Transverse colon (tissue), 4 donors: ENCODE data around the gene KANK2. TPM values are rescaled to one million over a fixed set of nuclear protein-coding genes. Genes with fewer than 3 reads are reported as not detected.

Experiments
- DNase-seq: peaks from one replicate; pipeline ENCODE4 v3.0.0-alpha.2; 2019
- H3K27ac ChIP-seq, 4 donors: fragments of 200-600 bp; sonication (generic); 2 replicates each; pipeline ENCODE4 v1.5.1; 2016 to 2018; ENCODE audit warnings: inconsistent platforms in 4 of 4
- H3K27me3 ChIP-seq: fragments of 200-600 bp; sonication (generic); 2 replicates; pipeline ENCODE4 v1.5.1; 2017; ENCODE audit warnings: inconsistent platforms
- H3K36me3 ChIP-seq, 4 donors: fragments of 200-600 bp; sonication (generic); 2 replicates each; pipeline ENCODE4 v1.5.1; 2017 to 2019; ENCODE audit warnings: inconsistent platforms in 4 of 4
- H3K4me1 ChIP-seq, 4 donors: fragments of 200-600 bp; sonication (generic); 2 replicates each; pipeline ENCODE4 v1.5.1; 2017 to 2020; ENCODE audit warnings: inconsistent platforms in 4 of 4
- H3K4me3 ChIP-seq, 4 donors: fragments of 200-600 bp; sonication (generic); 1 replicate in 1 of 4; 2 replicates in 3 of 4; pipeline versions ENCODE4 v1.5.1 to v1.6.1; 2017 to 2019; ENCODE audit warnings: inconsistent platforms in 4 of 4
- H3K9me3 ChIP-seq, 2 donors: fragments of 200-600 bp; sonication (generic); 2 replicates each; pipeline ENCODE4 v1.5.1; 2017 to 2019; ENCODE audit warnings: inconsistent platforms in 2 of 2
- EP300 ChIP-seq: sonication (generic); formaldehyde crosslinking; IDR thresholded peaks from one replicate; pipeline ENCODE4 v1.6.1; 2017; ENCODE audit warnings: antibody characterized with exemption, low read depth
- POLR2A ChIP-seq: fragments of 450-650 bp; IDR thresholded peaks from one replicate; pipeline ENCODE4 v1.6.1; 2016; ENCODE audit warnings: antibody characterized with exemption, mild to moderate bottlenecking, moderate library complexity
- POLR2AphosphoS5 ChIP-seq, 3 donors: sonication (generic); formaldehyde crosslinking; IDR thresholded peaks; one replicate each; pipeline ENCODE4 v1.6.1; 2016; ENCODE audit warnings: antibody characterized with exemption in 3 of 3
- WGBS, 2 donors: methylation state at CpG; one replicate each; pipeline ENCODE4 v1.1.5; 2018; ENCODE audit warnings: low coverage in 1 of 2; 5-methylcytosine and 5-hydroxymethylcytosine counted together
- in situ Hi-C, 4 donors: fragments of 200-750 bp; cut with MboI; loops; one replicate each; pipeline versions ENCODE4 v1.15.0 to v1.15.1; 2017; ENCODE audit warnings: low sequenced_read_pairs in 3 of 4, low pct_ligation_motif_present in 1 of 4, low pct_unique_long_range_greater_than_20kb in 1 of 4
- intact Hi-C: fragments of 100-400 bp; cut with DNase I; formaldehyde crosslinking; loops from one replicate; pipeline ENCODE4 v1.15.1; 2023; ENCODE audit warnings: low total_unique reads
- total RNA-seq, 4 donors: library from RNA; depleted of rRNA; stranded (reverse); fragments of >200 nt; gene quantifications; one replicate each; pipeline ENCODE4 v1.1.0, GENCODE V29; 2016
- TF ChIP-seq, protein P1 (sequence below), 5 experiments: fragments of 200-600 bp in 3 of 5; fragments of 450-650 bp in 2 of 5; sonication (generic) in 3 of 5; IDR thresholded peaks; 1 replicate in 2 of 5; 2 replicates in 3 of 5; pipeline ENCODE4 v1.5.1; 2016 to 2017; ENCODE audit warnings: antibody characterized with exemption in 5 of 5, inconsistent platforms in 3 of 5, mild to moderate bottlenecking in 2 of 5, moderate library complexity in 1 of 5

KANK2 gene
- total RNA-seq, 4 donors from 2014 or later, result 145 to 339 (median 243) TPM

GRCh38 chr19:11115042-11115441 lies 82.3 kb downstream of the KANK2 start:
- TF ChIP-seq POLR2A (no peak), POLR2AphosphoS5 (IDR thresholded peaks at IDR 0.05) (no peak), EP300 (no peak)
- TF ChIP-seq, protein P1, sequence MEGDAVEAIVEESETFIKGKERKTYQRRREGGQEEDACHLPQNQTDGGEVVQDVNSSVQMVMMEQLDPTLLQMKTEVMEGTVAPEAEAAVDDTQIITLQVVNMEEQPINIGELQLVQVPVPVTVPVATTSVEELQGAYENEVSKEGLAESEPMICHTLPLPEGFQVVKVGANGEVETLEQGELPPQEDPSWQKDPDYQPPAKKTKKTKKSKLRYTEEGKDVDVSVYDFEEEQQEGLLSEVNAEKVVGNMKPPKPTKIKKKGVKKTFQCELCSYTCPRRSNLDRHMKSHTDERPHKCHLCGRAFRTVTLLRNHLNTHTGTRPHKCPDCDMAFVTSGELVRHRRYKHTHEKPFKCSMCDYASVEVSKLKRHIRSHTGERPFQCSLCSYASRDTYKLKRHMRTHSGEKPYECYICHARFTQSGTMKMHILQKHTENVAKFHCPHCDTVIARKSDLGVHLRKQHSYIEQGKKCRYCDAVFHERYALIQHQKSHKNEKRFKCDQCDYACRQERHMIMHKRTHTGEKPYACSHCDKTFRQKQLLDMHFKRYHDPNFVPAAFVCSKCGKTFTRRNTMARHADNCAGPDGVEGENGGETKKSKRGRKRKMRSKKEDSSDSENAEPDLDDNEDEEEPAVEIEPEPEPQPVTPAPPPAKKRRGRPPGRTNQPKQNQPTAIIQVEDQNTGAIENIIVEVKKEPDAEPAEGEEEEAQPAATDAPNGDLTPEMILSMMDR (IDR thresholded peaks at IDR 0.05), result no peak
- Histone ChIP-seq H3K4me1 (no peaks in the 10 kb centered on the region), H3K9me3 (no peaks in the 10 kb centered on the region), H3K36me3 (peaks cover 0 to 80% (median 35%) of the 10 kb centered on the region in 4 donors), H3K4me3 (no peak overlapping the region), H3K27me3 (no peaks in the 10 kb centered on the region), H3K27ac (no peak overlapping the region)
- DNase-seq, result no peak
- in situ Hi-C loops, result loop anchor here in 1 of 4 donors (10.0 kb wide), 1 partner anchor 80 kb away; no protein-coding TSS in a partner anchor
- 93% methylated on average over 5 of the region's 5 CpGs; no CpG with 5 or more reads in 1 of the 2 donors for WGBS, 2 donors
- intact Hi-C loops, result loop anchor here (10.0 kb wide), 1 partner anchor 330 kb away; no protein-coding TSS in a partner anchor

Other genes with a start within 250 kb of the KANK2 start
- 100 to 1,000 TPM in 3 of 4 donors, 10 to 100 TPM in 1; 81.9 to 460 (median 118) TPM for gene SMARCA4, start 236.5 kb downstream of the KANK2 start, total RNA-seq
- gene LDLR, start 108.1 kb downstream of the KANK2 start, total RNA-seq, result 100 to 1,000 TPM in 2 of 4 donors, 10 to 100 TPM in 2; 26.4 to 275 (median 109) TPM
- 10 to 100 TPM in 1 of 4 donors, 1 to 10 TPM in 1, not detected in 2; 2.6 to 47.4 TPM for gene SPC24, start 41.8 kb downstream of the KANK2 start, total RNA-seq
- gene ANGPTL8, start 42.1 kb upstream of the KANK2 start, total RNA-seq, result not detected
- 100 to 1,000 TPM in 1 of 4 donors, 10 to 100 TPM in 3; 66.4 to 268 (median 78.4) TPM for gene DOCK6, start 65.0 kb upstream of the KANK2 start, total RNA-seq
- gene TSPAN16, start 98.6 kb upstream of the KANK2 start, total RNA-seq, result not detected
- 10 to 100 TPM; 16.5 to 41.1 (median 18.6) TPM for gene RAB3D, start 142.1 kb upstream of the KANK2 start, total RNA-seq
- 100 to 1,000 TPM in 2 of 4 donors, 10 to 100 TPM in 2; 18.7 to 163 (median 88.4) TPM for gene TMEM205, start 148.7 kb upstream of the KANK2 start, total RNA-seq
- gene CCDC159, start 149.0 kb upstream of the KANK2 start, total RNA-seq, result 1,000 to 10,000 TPM in 1 of 4 donors, 10 to 100 TPM in 3; 13.8 to 1,153 (median 26.1) TPM
- gene PLPPR2, start 157.9 kb upstream of the KANK2 start, total RNA-seq, result 10 to 100 TPM in 2 of 4 donors, 1 to 10 TPM in 2; 6.3 to 51.7 (median 11.5) TPM
- 10 to 100 TPM in 1 of 4 donors, 1 to 10 TPM in 3; 2.1 to 11.1 (median 2.6) TPM for gene SWSAP1, start 177.1 kb upstream of the KANK2 start, total RNA-seq
- gene EPOR, start 186.8 kb upstream of the KANK2 start, total RNA-seq, result 10 to 100 TPM in 1 of 4 donors, 1 to 10 TPM in 3; 2.3 to 24.3 (median 6.4) TPM
- 10 to 100 TPM in 3 of 4 donors, 1 to 10 TPM in 1; 6.7 to 78.9 (median 28.1) TPM for gene RGL3, start 221.8 kb upstream of the KANK2 start, total RNA-seq
- 1 to 10 TPM in 1 of 4 donors, under 1 TPM in 1, not detected in 2; 0.32 to 2.2 TPM for gene ODAD3, start 237.6 kb upstream of the KANK2 start, total RNA-seq
- gene PRKCSH, start 238.1 kb upstream of the KANK2 start, total RNA-seq, result 100 to 1,000 TPM; 119 to 195 (median 183) TPM